CD1c-positive myeloid dendritic cell (primary cell): Measurements from ENCODE around the gene GPER1.
"Not testable (repeated sequence)": the region's sequence is repeated elsewhere in the genome, so short reads cannot be mapped to it uniquely, and the experiment has no call there.

Experiments used
- DNase-seq: peaks from one replicate; pipeline ENCODE4 v3.0.0-alpha.2; 2016; ENCODE audit errors: extremely low spot score

GPER1 gene

DNA sequence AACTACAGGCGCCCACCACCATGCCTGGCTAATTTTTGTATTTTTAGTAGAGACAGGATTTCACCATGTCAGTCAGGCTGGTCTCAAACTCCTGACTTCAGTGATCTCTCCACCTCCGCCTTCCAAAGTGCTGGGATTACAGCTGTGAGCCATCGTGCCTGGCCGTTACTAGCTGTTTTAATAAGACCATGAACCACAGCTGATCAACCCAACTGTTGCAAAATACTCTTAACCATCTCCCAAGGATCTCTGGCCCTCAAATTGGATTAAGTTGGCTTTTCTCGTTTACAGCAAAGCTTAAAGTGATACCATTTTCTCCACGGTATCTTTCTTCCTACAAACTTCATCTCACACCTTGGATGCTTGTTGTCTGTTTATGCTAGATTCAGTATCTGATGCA lies 53.7 kb downstream of the GPER1 start:
- no peak for DNase-seq

GRCh38 chr7:1142051-1142635 lies 54.2 kb downstream of the GPER1 start:
- no peak for DNase-seq

DNA sequence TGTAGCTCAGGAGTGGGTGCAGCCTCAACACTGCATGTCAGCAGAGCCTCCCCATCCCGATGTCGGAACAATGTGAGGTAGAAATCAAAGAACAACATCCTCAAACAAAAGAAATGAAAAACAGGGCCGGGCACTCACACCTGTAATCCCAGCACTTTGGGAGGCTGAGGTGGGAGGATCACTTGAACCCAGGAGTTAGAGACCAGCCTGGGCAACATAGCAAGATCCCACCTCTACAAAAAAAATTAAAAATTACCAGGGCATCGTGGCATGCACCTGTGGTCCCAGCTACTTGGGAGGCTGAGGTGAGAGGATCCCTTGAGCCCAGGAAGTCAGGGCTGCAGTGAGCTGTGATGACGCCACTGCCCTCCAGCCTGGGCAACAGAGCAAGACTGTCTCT lies 55.1 kb downstream of the GPER1 start:
- DNase-seq, result not testable (repeated sequence)
